Lung microvascular endothelial cell (primary cell): Measurements from ENCODE around the gene SVOP. TPM values are rescaled to one million over a fixed set of nuclear protein-coding genes. Genes with fewer than 3 reads are reported as not detected.
"Not testable (repeated sequence)": the region's sequence is repeated elsewhere in the genome, so short reads cannot be mapped to it uniquely, and the experiment has no call there.

Experiments
- DNase-seq, 2 donors: peaks; one replicate each; pipeline versions ENCODE4 v3.0.0 to v3.0.0-alpha.2; 2010; ENCODE audit warnings: low read depth in 2 of 2
- total RNA-seq: library from RNA; depleted of rRNA; stranded (reverse); fragments of >200 nt; gene quantifications from 2 replicates; pipeline ENCODE4 v1.2.1, GENCODE V29; 2014

SVOP gene
- not detected in 2 replicates for total RNA-seq

DNA sequence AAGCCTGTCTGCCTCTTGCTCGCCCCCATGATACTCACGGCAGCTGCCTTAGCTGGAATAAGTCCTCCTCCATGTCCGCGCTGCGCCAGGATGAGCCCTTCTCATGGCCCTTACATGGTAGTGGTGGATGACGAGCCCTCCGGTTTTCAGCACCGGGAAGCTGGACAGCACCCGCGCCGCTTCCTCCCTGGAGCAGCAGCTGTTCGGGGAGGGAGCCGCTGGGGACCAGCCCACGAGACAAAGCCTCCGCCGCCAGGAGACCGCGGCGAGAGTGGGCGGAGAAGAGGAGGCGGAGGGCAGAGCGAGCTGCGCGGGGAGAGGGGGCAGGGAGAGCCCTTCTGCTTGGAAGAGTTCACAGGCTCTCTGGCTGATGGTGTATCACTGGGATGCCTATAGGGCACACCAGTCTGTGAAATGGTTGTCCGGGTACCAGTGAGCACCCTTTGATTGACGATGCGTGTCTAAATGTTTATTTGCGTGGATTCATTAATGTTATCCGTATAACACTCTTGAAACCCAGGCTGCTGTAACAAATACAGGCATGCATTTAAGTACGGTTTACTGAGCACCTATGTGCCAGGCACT is at the start of gene SVOP:
TSS of gene SVOP (minus strand) at position 273 of the 585 bp plus-strand sequence. CDS start at position 73, 200 bp downstream.
- peak; percentile 83 to 88 for DNase-seq

DNA sequence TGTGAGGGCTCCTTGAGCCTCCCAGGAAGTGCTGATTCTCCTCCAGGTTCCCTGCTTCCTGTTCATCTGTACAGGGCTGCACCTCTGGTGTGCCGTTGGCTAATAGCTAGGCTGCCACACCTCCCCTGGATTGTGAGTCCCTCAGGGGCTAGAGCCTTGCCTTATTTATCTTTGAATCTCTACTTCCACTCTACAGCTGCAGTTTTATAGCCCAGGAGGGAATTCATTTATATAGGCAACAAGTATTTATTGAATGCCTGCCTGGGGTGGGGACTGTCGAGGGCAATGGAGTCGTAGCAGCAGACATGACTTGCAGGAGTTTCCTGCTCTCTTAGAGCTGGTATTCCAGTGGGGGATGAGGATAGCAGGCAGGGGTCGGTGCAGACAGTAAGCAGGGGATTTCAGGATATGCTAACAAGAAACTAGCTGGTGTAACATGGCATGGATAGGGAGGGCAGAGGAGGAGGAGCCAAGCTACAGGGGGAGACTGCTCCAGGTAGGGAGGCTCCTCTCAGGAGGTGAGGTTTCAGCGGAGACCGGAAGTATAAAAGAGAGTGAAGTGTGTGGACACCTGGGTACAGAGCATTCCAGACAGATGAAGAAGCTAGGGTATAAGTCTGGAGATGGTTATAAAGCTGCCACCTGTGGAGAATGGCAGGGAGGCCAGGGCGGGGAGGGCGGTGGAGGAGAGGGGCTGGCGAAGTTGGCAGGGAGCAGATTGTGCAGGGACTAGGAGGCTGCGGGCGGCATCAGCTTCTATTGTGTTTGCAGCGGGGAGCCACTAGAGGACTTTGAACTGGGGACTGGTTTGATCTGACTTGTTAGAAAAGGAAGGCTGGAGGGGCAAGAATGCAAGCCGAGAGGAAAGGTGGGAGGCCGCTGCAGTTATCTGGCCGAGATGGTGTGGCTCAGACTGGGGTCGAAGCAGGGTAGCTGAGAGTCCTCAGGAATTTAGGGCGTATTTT is 48.7 kb upstream of the SVOP start:
- no peak for DNase-seq

DNA sequence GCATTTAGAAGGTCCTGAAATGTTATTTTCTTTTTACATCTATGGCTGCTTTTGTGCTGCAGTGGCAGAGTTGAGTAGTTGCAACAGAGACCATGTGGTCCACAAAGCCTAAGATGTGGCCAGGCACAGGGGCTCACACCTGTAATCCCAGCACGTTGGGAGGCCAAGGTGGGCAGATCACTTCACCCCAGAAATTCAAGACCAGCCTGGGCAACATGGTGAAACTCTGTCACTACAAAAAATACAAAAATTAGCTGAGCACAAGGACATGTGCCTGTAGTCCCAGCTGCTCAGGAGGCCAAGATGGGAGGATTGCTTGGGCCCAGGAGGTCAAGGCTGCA is 45.0 kb upstream of the SVOP start:
- DNase-seq: no peak

DNA sequence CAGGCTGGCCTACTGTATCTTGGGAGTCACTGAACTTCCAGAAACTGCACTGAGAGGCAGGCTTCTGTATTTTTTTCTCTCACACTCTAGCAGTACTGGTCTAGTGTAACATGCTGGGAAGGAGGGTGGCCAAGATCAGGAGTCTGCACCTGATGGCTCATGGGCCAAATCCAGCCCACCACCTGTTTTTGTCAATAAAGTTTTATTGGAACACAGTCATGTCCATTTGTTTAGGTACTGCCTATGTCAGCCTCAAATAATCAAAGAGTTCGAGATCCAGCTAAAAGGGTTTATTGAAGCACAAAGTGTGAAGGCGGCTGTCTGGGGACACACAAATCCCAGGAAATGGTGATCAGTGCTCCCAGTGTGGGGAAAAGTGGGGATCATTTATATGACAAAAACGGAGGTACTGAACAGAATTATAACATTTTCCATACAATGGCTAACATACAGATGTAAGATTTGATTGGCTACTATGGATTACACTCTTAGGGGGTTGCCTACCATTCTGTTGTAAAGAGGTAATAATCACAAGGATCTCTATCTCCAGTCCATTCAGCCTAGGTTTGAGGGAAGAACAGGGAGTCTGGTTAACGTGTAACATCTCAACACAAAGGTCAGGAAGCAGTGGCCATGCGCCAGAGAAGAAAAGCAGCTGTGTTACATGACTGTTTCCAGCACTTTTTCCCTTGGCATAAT is 44.4 kb upstream of the SVOP start:
- no peak for DNase-seq

GRCh38 chr12:109064143-109064542 is 43.3 kb upstream of the SVOP start:
- no peak for DNase-seq

- no peak for DNase-seq
These were observed 37.9 kb upstream of the SVOP start for GRCh38 chr12:109058773-109059172.

- no peak for DNase-seq
These were observed 36.5 kb upstream of the SVOP start for GRCh38 chr12:109057376-109057775.

GRCh38 chr12:109056891-109057290 is 36.0 kb upstream of the SVOP start:
- no peak for DNase-seq

DNA sequence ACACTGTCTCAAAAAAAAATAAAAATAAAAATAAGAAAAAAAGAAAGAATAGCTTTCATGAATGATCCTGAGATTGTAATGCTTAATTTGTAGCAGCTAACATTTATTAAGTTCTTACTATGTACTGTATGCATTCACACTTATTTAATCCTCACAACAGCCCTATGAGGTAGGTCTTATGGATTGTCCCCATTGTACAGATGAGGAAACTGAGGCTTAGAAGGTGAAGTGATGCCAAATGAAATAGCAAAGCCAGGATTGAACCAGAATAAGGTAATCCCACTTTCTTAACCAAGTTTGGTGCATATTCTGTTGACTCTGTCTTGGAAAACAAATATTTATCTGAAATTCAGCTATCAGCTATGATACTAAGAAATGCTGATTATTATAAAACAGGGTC is 33.7 kb upstream of the SVOP start:
- DNase-seq: no peak

- not testable (repeated sequence) for DNase-seq
These were observed 33.3 kb upstream of the SVOP start for GRCh38 chr12:109054124-109054513.

GRCh38 chr12:109053382-109054123 is 32.7 kb upstream of the SVOP start:
- peak; percentile 10 to 28 for DNase-seq

GRCh38 chr12:109052414-109053323 is 31.8 kb upstream of the SVOP start, which contains the start of gene USP30:
Gene USP30, plus strand, starts transcription at chr12:109052576. Its CDS starts 103 bp downstream, at chr12:109052679.
- DNase-seq: peak; percentile 92 to 93

GRCh38 chr12:109052097-109052413 is 31.2 kb upstream of the SVOP start:
- no peak for DNase-seq

DNA sequence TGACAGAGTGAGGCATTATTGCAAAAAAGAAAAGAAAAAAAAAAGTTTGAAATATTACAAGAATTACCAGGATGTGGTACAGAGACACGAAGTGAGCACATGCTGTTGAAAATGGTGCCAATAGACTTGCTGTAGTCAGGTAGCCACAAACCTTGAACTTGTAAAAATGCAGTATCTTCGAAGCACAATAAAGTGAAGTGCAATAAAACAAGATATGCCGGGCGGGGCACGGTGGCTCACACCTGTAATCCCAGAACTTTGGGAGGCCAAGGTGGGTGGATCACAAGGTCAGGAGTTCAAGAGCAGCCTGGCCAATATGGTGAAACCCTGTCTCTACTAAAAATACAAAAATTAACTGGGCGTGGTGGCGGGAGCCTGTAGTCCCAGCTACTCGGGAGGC is 28.9 kb upstream of the SVOP start:
- DNase-seq: not testable (repeated sequence)

DNA sequence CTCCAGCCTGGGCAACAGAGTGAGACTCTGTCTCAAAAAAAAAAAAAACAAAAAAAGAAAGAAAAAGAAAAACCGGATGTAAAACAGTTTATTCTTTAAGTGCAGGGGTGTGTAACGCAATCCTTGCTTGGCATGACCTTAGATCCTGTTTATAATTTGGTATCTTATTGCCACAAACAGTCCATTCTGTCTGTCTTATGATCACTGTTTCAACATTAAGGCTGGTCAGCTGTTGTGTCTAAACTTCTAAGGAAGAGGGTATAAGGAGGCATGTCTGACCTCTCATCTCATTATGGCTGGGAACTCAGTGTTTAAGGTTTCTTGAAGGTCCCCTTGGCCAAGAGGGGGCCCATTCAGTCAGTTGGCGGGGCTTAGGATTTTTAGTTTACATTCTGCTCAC is 27.8 kb upstream of the SVOP start:
- not testable (repeated sequence) for DNase-seq

GRCh38 chr12:109047081-109047805 is 26.4 kb upstream of the SVOP start:
- no peak for DNase-seq

DNA sequence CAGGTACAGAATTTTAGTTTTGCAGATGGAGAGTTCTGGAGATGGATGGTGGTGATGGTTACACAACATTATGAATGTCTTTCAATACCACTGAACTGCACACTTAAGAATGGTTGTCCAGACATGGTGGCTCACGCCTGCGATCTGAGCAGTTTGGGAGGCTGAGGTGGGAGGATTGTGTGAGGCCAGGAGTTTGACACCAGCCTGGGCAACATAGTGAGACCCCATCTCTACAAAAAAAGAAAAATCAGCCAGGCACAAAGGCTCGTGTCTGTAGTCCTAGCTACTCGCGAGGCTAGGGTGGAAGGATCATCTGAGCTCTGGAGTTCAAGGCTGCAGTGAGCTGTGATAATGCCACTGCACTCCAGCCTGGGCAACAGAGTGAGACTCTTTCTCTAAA is 23.4 kb upstream of the SVOP start:
- no peak for DNase-seq

DNA sequence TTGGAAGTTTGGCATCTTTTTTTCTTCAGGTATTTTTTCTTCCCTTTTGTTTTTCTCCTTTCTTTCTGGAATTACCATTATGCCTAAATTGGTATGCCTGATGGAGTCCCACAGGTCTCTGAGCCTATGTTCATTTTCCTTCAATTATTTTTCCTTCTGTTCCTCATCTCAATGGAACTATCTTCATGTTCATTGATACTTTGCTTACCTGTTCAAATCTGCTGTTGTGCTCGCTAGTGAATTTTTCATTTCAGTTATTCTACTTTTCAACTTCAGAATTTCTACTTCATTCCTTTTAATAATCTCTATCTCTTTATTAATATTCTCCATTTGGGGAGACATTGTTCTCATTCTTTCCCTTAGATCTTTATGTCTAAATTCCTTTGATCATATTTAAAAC is 16.1 kb upstream of the SVOP start:
- no peak for DNase-seq

- no peak for DNase-seq
These were observed 12.7 kb upstream of the SVOP start for GRCh38 chr12:109033239-109034196.
